NCI-H2227 treated with DMSO at 0.1 percent for 48 hours (cell line): Measurements from ENCODE around the gene VAPA.

ENCODE experiments used
- DNase-seq: peaks from one replicate; lab custom pipeline; 2025; lab: John Stamatoyannopoulos, UW

Gene VAPA

DNA sequence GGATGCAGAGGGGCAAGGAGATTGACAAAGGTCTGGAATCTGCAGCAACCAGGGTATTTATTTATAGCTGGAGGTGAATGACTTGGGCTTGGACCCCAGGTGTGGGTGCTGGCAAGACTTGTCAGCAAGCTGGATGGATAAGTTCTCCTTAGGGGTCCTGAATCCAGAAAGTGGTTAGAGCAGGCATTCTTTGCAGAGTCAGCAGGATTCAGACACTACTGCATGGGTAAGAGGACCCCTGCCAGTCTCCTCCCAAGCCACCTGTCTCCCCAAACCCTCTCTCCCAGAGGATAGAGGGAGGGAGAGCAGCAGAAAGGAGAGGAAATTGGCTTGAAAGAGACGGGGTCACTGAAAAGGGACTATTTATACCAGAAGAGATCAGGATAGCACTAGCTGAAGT, 89.5 kb downstream of the VAPA start:
- DNase-seq = no peak

DNA sequence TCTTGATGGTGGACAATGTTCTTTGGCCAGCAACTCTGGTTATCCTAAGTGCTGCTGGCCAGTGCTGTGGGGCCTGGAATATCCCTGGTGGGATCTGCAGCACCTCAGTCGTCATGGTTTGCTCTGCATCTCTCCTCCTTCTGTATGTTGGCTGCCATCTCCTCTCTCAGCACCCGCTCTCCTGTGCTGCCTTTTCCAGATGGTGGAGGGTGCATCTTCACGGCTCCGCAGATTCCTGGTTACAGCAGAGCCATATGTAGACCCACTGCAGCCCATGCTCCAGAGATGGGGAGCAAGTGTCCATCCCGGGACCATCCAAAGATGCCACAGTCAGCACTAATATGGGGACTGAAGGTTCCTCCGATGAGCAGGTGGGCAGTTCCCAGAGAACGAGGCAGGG, 90.0 kb downstream of the VAPA start:
- no peak for DNase-seq

DNA sequence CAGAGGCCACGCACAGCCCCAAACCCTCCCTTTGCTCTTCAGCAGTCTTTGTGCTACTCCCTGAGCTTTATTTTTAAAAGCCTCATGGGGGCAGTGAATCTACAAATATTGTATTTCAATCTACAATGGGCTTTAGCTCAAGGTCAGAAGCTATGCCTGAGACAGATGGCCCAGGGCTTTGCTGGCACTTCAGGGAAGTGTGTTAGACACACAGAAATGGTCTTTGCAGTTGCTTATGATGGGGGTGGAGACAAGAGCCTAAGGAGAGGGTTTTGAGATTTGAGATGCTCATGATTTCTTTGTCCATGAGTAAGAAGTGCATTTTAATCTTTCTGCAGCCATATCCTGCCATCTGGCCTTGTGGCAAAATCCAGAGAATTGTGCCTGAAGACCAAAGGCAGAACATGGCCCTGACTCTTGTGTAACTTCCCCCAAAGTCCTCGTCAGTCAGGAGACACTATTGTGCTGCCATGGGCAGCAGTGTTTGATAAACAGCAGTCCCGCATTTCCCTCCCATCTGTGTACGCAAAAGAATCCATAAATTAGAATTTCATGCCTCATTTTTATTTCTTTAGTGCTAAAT, 92.6 kb downstream of the VAPA start:
- DNase-seq = no peak

- DNase-seq = no peak
Measured at GRCh38 chr18:10008006-10008647, 94.3 kb downstream of the VAPA start.
